HEK293 (cell line): ENCODE results near the gene KCNC1.
A peak's percentile ranks its signal among the peaks of the same experiment; 100 is the strongest.

ENCODE experiments used
- CTCF ChIA-PET: fragments of 350-600 bp; formaldehyde crosslinking; extraction: SDS; loops from one replicate; lab custom pipeline; 2021; ENCODE audit warnings: antibody characterized with exemption; lab: Yijun Ruan, JAX
- POLR2A ChIA-PET: fragments of 300-600 bp; formaldehyde crosslinking; extraction: SDS; loops from one replicate; lab custom pipeline; 2020; ENCODE audit warnings: antibody characterized with exemption, inconsistent platforms; lab: Yijun Ruan, JAX
- H3K27ac ChIP-seq: fragments of 200-500 bp; sonication (Bioruptor generic); 2 replicates; pipeline ENCODE4 v1.5.1; 2014; ENCODE audit warnings: low read depth, low read length, control low read depth, inconsistent platforms; ENCODE audit errors: extremely low read depth
- H3K36me3 ChIP-seq, 2 experiments: fragments of 200-500 bp in 1 of 2; sonication (Bioruptor generic) in 1 of 2; 1 replicate in 1 of 2; 2 replicates in 1 of 2; pipeline ENCODE4 v1.5.1; 2014 to 2017; ENCODE audit warnings: inconsistent platforms in 2 of 2, low read length in 2 of 2; ENCODE audit not compliant: control insufficient read depth in 2 of 2, insufficient read depth in 1 of 2
- H3K4me1 ChIP-seq: fragments of 200-500 bp; sonication (Bioruptor generic); 2 replicates; pipeline ENCODE4 v1.5.1; 2014; ENCODE audit warnings: mild to moderate bottlenecking, low read length, inconsistent platforms; ENCODE audit not compliant: control insufficient read depth, insufficient read depth
- H3K4me3 ChIP-seq: 2 replicates; pipeline ENCODE4 v1.5.1; 2011; ENCODE audit warnings: low read depth, mild to moderate bottlenecking, control low read depth, low read length, moderate library complexity
- H3K9me3 ChIP-seq: fragments of 200-500 bp; sonication (Bioruptor generic); 2 replicates; pipeline ENCODE4 v1.5.1; 2014; ENCODE audit warnings: low read depth, low read length, inconsistent platforms; ENCODE audit not compliant: control insufficient read depth, insufficient read depth
- BCL11A ChIP-seq: fragments of 450-650 bp; formaldehyde crosslinking; IDR thresholded peaks from 2 replicates; pipeline ENCODE4 v1.5.1; 2016; ENCODE audit warnings: low read depth, missing biosample characterization, missing genetic modification characterization
- ELK4 ChIP-seq: IDR thresholded peaks from 2 replicates; pipeline ENCODE4 v1.6.1; 2011; ENCODE audit warnings: mild to moderate bottlenecking, low read depth, low read length, borderline replicate concordance
- GLI2 ChIP-seq: fragments of 450-650 bp; formaldehyde crosslinking; IDR thresholded peaks from 2 replicates; pipeline ENCODE4; 2017; ENCODE audit warnings: missing biosample characterization, missing genetic modification characterization, low read depth, borderline replicate concordance
- MZF1 ChIP-seq: fragments of 450-650 bp; formaldehyde crosslinking; IDR thresholded peaks from 2 replicates; pipeline ENCODE4 v1.5.1; 2017; ENCODE audit warnings: missing biosample characterization, missing genetic modification characterization, borderline replicate concordance
- OSR2 ChIP-seq: fragments of 450-650 bp; formaldehyde crosslinking; IDR thresholded peaks from 2 replicates; pipeline ENCODE4 v1.5.1; 2016; ENCODE audit warnings: missing biosample characterization, missing genetic modification characterization
- PBX3 ChIP-seq: sonication (generic); formaldehyde crosslinking; IDR thresholded peaks from 2 replicates; pipeline ENCODE4 v1.8.1; 2022; ENCODE audit warnings: mild to moderate bottlenecking, moderate library complexity, missing genetic modification reagents
- SCRT1 ChIP-seq: fragments of 450-650 bp; formaldehyde crosslinking; IDR thresholded peaks from 2 replicates; pipeline ENCODE4 v1.5.1; 2016; ENCODE audit warnings: missing biosample characterization, missing genetic modification characterization, borderline replicate concordance
- ZNF112 ChIP-seq: fragments of 450-650 bp; formaldehyde crosslinking; IDR thresholded peaks from 2 replicates; pipeline ENCODE4 v1.5.0; 2017; ENCODE audit warnings: missing biosample characterization, missing genetic modification characterization
- ZNF138 ChIP-seq: fragments of 450-650 bp; formaldehyde crosslinking; IDR thresholded peaks from 2 replicates; pipeline ENCODE4 v1.5.1; 2016; ENCODE audit warnings: missing biosample characterization, missing genetic modification characterization, borderline replicate concordance
- ZNF140 ChIP-seq: fragments of 450-650 bp; formaldehyde crosslinking; IDR thresholded peaks from 2 replicates; pipeline ENCODE4 v1.5.1; 2016; ENCODE audit warnings: missing biosample characterization, missing genetic modification characterization
- ZNF169 ChIP-seq: fragments of 450-650 bp; formaldehyde crosslinking; IDR thresholded peaks from 2 replicates; pipeline ENCODE4 v1.5.1; 2016; ENCODE audit warnings: missing biosample characterization, missing genetic modification characterization
- ZNF174 ChIP-seq: fragments of 450-650 bp; formaldehyde crosslinking; IDR thresholded peaks from 2 replicates; pipeline ENCODE4 v1.5.0; 2017; ENCODE audit warnings: missing biosample characterization, mild to moderate bottlenecking, missing genetic modification characterization
- ZNF274 ChIP-seq, 2 experiments: fragments of 200-500 bp in 1 of 2; fragments of 450-650 bp in 1 of 2; sonication (Bioruptor generic) in 1 of 2; formaldehyde crosslinking in 1 of 2; IDR thresholded peaks; 2 replicates each; pipeline versions ENCODE4 v1.5.1 to v1.6.1; 2014 to 2016; ENCODE audit warnings: borderline replicate concordance in 1 of 2, inconsistent platforms in 1 of 2, low read length in 1 of 2, missing biosample characterization in 1 of 2, missing genetic modification characterization in 1 of 2
- ZNF350 ChIP-seq: fragments of 450-650 bp; formaldehyde crosslinking; IDR thresholded peaks from 2 replicates; pipeline ENCODE4 v1.5.0; 2017; ENCODE audit warnings: missing biosample characterization, mild to moderate bottlenecking, missing genetic modification characterization
- ZNF521 ChIP-seq: fragments of 450-650 bp; formaldehyde crosslinking; IDR thresholded peaks from 2 replicates; pipeline ENCODE4 v1.5.1; 2017; ENCODE audit warnings: missing biosample characterization, mild to moderate bottlenecking, missing genetic modification characterization
- ZNF544 ChIP-seq: fragments of 450-650 bp; formaldehyde crosslinking; IDR thresholded peaks from 2 replicates; pipeline ENCODE4 v1.5.0; 2017; ENCODE audit warnings: missing biosample characterization, missing genetic modification characterization
- ZNF658 ChIP-seq: fragments of 450-650 bp; formaldehyde crosslinking; IDR thresholded peaks from 2 replicates; pipeline ENCODE4; 2016; ENCODE audit warnings: missing biosample characterization, missing genetic modification characterization
- ZNF76 ChIP-seq: fragments of 450-650 bp; formaldehyde crosslinking; IDR thresholded peaks from 2 replicates; pipeline ENCODE4; 2016; ENCODE audit warnings: low read depth, missing biosample characterization, missing genetic modification characterization, borderline replicate concordance
- ZNF768 ChIP-seq: fragments of 450-650 bp; formaldehyde crosslinking; IDR thresholded peaks from 2 replicates; pipeline ENCODE4 v1.5.1; 2018; ENCODE audit warnings: missing biosample characterization, mild to moderate bottlenecking, missing genetic modification characterization
- ZSCAN5A ChIP-seq: fragments of 450-650 bp; formaldehyde crosslinking; IDR thresholded peaks from 2 replicates; pipeline ENCODE4 v1.5.1; 2016; ENCODE audit warnings: missing biosample characterization, missing genetic modification characterization

The KCNC1 gene

GRCh38 chr11:17807034-17807433, 72.5 kb downstream of the KCNC1 start:
- ChIA-PET POLR2A (no interaction called here), CTCF (interaction anchor here (1.1 kb wide), 1 partner anchor 57 kb away, joined by 4 read pairs; no protein-coding TSS in a partner anchor)
- H3K9me3 ChIP-seq = no peaks in the 10 kb centered on the region
- H3K27ac ChIP-seq = no peak overlapping the region
- no peak for TF ChIP-seq MZF1 (tag by site-specific recombination)
- TF ChIP-seq ZNF138 (tag by site-specific recombination) = no peak
- TF ChIP-seq BCL11A = no peak
- TF ChIP-seq ZNF274 (IDR thresholded peaks at IDR 0.05; ENCODE audit: low read length) = no peak
- no peak for TF ChIP-seq ZNF274 (tag by site-specific recombination; IDR thresholded peaks at IDR 0.05; ENCODE audit: borderline replicate concordance)
- no peak for TF ChIP-seq ZNF658 (tag by site-specific recombination)
- no peak for TF ChIP-seq ZNF140 (tag by site-specific recombination)
- TF ChIP-seq ZNF76 (tag by site-specific recombination) = no peak
- TF ChIP-seq ZNF169 (tag by site-specific recombination) = no peak
- no peak for TF ChIP-seq ZNF350 (tag by site-specific recombination)
- TF ChIP-seq GLI2 (tag by site-specific recombination) = no peak
- no peaks in the 10 kb centered on the region for H3K4me1 ChIP-seq
- H3K4me3 ChIP-seq = no peak overlapping the region
- H3K36me3 ChIP-seq = no peaks in the 10 kb centered on the region

DNA sequence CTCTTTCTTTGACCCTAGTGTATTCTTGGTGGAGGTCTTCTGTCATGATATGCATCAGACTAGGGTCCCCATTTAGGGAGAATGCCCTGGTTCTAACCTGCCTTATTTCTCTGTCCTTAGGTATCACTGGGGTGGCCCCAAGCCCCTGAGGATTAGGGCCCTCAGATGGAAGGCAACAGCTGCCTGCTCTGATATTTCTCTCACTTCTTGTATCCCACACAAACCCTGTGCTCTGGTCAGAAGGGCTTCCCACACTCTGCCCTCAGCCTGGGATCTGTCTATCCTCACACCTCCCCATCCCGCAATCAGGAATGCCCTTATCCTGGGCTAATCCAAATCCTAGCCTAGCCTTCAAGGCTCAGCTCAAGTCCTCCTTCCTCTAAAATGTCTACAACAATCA, 75.5 kb downstream of the KCNC1 start:
- no peaks in the 10 kb centered on the region for H3K9me3 ChIP-seq
- H3K4me1 ChIP-seq = no peaks in the 10 kb centered on the region
- no peak overlapping the region for H3K4me3 ChIP-seq
- ChIA-PET CTCF (no interaction called here), POLR2A (no interaction called here)
- no peak overlapping the region for H3K27ac ChIP-seq
- no peaks in the 10 kb centered on the region for H3K36me3 ChIP-seq
- TF ChIP-seq ZNF521 = no peak
- TF ChIP-seq ELK4 = no peak
- TF ChIP-seq ZNF658 (tag by site-specific recombination) = no peak
- TF ChIP-seq ZNF544 (tag by site-specific recombination) = no peak
- no peak for TF ChIP-seq PBX3 (CRISPR knock-in tag)
- TF ChIP-seq BCL11A = no peak
- no peak for TF ChIP-seq ZSCAN5A (tag by site-specific recombination)
- no peak for TF ChIP-seq OSR2
- no peak for TF ChIP-seq ZNF274 (IDR thresholded peaks at IDR 0.05; ENCODE audit: low read length)
- no peak for TF ChIP-seq ZNF274 (tag by site-specific recombination; IDR thresholded peaks at IDR 0.05; ENCODE audit: borderline replicate concordance)
- TF ChIP-seq ZNF174 (tag by site-specific recombination) = no peak
- TF ChIP-seq ZNF768 (tag by site-specific recombination) = no peak

DNA sequence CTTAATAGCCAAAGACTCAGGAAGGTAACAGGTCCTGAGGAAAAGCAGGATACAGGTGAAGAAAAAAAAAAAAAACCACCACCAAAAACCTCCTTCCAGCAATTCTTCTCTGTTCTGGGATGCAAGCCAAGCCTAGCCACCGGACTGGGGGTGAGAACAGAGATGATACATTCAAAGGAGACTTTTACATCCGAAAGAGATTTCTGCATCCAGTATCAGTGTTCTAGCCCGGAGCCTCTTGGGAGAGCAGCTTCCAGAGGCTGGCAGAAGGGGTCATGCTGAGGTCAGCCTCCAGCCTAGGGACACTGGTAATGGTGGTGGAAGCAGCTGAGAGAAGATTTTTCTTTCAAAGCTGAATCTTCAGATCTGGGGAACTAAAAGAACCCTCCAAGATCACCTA, 76.2 kb downstream of the KCNC1 start:
- CTCF ChIA-PET = interaction anchor here (0.6 to 0.9 kb wide), 2 partner anchors 9 to 80 kb away, joined by 3 to 5 read pairs; no protein-coding TSS in a partner anchor
- POLR2A ChIA-PET = no interaction called here

More for the DNA sequence above, 76.2 kb downstream of the KCNC1 start:
- TF ChIP-seq ZNF112 (tag by site-specific recombination) (no peak), SCRT1 (tag by site-specific recombination) (0 out of 2 replicates have a peak, but pooled peaks have one; percentile 14)
- H3K27ac ChIP-seq = no peak overlapping the region
- H3K4me1 ChIP-seq = no peaks in the 10 kb centered on the region
- no peaks in the 10 kb centered on the region for H3K9me3 ChIP-seq
- H3K4me3 ChIP-seq = no peak overlapping the region
- no peaks in the 10 kb centered on the region for H3K36me3 ChIP-seq
